A549 (cell line): Measurements from ENCODE around the gene POLH. TPM values are rescaled to one million over a fixed set of nuclear protein-coding genes. Genes with fewer than 3 reads are reported as not detected.
"Not testable (repeated sequence)": the region's sequence is repeated elsewhere in the genome, so short reads cannot be mapped to it uniquely, and the experiment has no call there.

ENCODE experiments used
- ATAC-seq, 2 experiments: fragments of 200-7000 bp in 1 of 2; fragments of >200 bp in 1 of 2; cut with Nextera tagmentation in 1 of 2; cut with Tn5 transposase in 1 of 2; 3 replicates each; pipeline versions ENCODE4 v1.8.0 to v1.9.1; 2018 to 2020; ENCODE audit warnings: mild to moderate bottlenecking in 1 of 2, moderate library complexity in 1 of 2
- CTCF ChIA-PET: fragments of 300-600 bp; sonication (Branson Sonifier 250); formaldehyde crosslinking; extraction: SDS; loops from one replicate; lab custom pipeline; 2021; ENCODE audit warnings: antibody characterized with exemption, inconsistent platforms; lab: Yijun Ruan, JAX
- POLR2A ChIA-PET: fragments of 350-600 bp; formaldehyde crosslinking; extraction: SDS; loops from one replicate; lab custom pipeline; 2021; ENCODE audit warnings: antibody characterized with exemption, inconsistent platforms; lab: Yijun Ruan, JAX
- DNase-seq, 2 experiments: peaks; one replicate each; pipeline versions ENCODE4 v3.0.0 to v3.0.0-alpha.2; 2011 to 2016; ENCODE audit warnings: low read depth in 1 of 2, low spot score in 1 of 2
- FAIRE-seq: peaks from 2 replicates; lab custom pipeline; 2011; peaks lifted over from hg19 to GRCh38; lab: Jason Lieb, UNC
- H3K27ac ChIP-seq, 2 experiments: fragments of >200 bp; sonication (Bioruptor Twin); formaldehyde crosslinking; 3 replicates each; pipeline ENCODE4 v1.5.1; 2016 to 2017
- H3K4me1 ChIP-seq: fragments of >200 bp; sonication (Bioruptor Twin); formaldehyde crosslinking; 3 replicates; pipeline ENCODE4 v1.6.1; 2016
- H3K4me2 ChIP-seq: fragments of >200 bp; sonication (Bioruptor Twin); formaldehyde crosslinking; 3 replicates; pipeline ENCODE4 v1.6.1; 2016
- H3K4me3 ChIP-seq: fragments of >200 bp; sonication (Bioruptor Twin); formaldehyde crosslinking; 3 replicates; pipeline ENCODE4 v1.5.1; 2016
- H3K9me3 ChIP-seq: fragments of >200 bp; sonication (Bioruptor Twin); formaldehyde crosslinking; 3 replicates; pipeline ENCODE4 v1.6.1; 2016
- BHLHE40 ChIP-seq: IDR thresholded peaks from 2 replicates; pipeline ENCODE4 v1.6.1; 2012; ENCODE audit warnings: low read depth, low read length, inconsistent platforms
- CEBPB ChIP-seq, 2 experiments: fragments of >200 bp in 1 of 2; sonication (Bioruptor Twin) in 1 of 2; formaldehyde crosslinking in 1 of 2; IDR thresholded peaks; 2 replicates each; pipeline ENCODE4 v1.6.1; 2012 to 2016
- EP300 ChIP-seq, 2 experiments: fragments of >200 bp; sonication (Bioruptor Twin); formaldehyde crosslinking; IDR thresholded peaks; 2 replicates in 1 of 2; 3 replicates in 1 of 2; pipeline ENCODE4 v1.6.1; 2016 to 2017
- FOSL2 ChIP-seq, 2 experiments: fragments of 450-650 bp in 1 of 2; fragments of >200 bp in 1 of 2; sonication (Bioruptor Twin) in 1 of 2; formaldehyde crosslinking; IDR thresholded peaks; 2 replicates each; pipeline versions ENCODE4 v1.5.0 to v1.6.1; 2016 to 2020; ENCODE audit warnings: mild to moderate bottlenecking in 1 of 2, moderate library complexity in 1 of 2
- FOXS1 ChIP-seq: fragments of 250-450 bp; sonication (Bioruptor Pico); IDR thresholded peaks from 2 replicates; pipeline ENCODE4 v1.5.0; 2020; ENCODE audit warnings: mild to moderate bottlenecking, moderate library complexity
- GATA3 ChIP-seq: IDR thresholded peaks from 2 replicates; pipeline ENCODE4 v1.6.1; 2012; ENCODE audit warnings: borderline replicate concordance
- HOXA7 ChIP-seq: fragments of 250-450 bp; sonication (Bioruptor Pico); IDR thresholded peaks from 2 replicates; pipeline ENCODE4 v1.5.0; 2020; ENCODE audit warnings: mild to moderate bottlenecking, moderate library complexity
- HOXB13 ChIP-seq: fragments of 250-450 bp; sonication (Bioruptor Pico); IDR thresholded peaks from 2 replicates; pipeline ENCODE4 v1.5.0; 2020; ENCODE audit warnings: low read depth, mild to moderate bottlenecking, moderate library complexity
- JUN ChIP-seq, 2 experiments: fragments of >200 bp; sonication (Bioruptor Twin); formaldehyde crosslinking; IDR thresholded peaks; 2 replicates in 1 of 2; 3 replicates in 1 of 2; pipeline ENCODE4 v1.6.1; 2016 to 2017
- JUNB ChIP-seq: fragments of >200 bp; sonication (Bioruptor Twin); formaldehyde crosslinking; IDR thresholded peaks from 2 replicates; pipeline ENCODE4 v1.6.1; 2016
- MAFK ChIP-seq: fragments of 450-650 bp; IDR thresholded peaks from 2 replicates; pipeline ENCODE4 v1.6.1; 2014; ENCODE audit not compliant: partially characterized antibody
- MYC ChIP-seq: IDR thresholded peaks from 2 replicates; pipeline ENCODE4 v1.6.1; 2012; ENCODE audit warnings: mild to moderate bottlenecking, inconsistent platforms, low read length, improper control_type of control experiment, borderline replicate concordance
- NR3C1 ChIP-seq: fragments of >200 bp; sonication (Bioruptor Twin); formaldehyde crosslinking; IDR thresholded peaks from 3 replicates; pipeline ENCODE4 v1.6.1; 2017
- PHF8 ChIP-seq: fragments of 200-600 bp; sonication (generic); IDR thresholded peaks from 2 replicates; pipeline ENCODE4 v1.6.1; 2016; ENCODE audit warnings: low read depth, mild to moderate bottlenecking, antibody characterized with exemption, moderate library complexity, borderline replicate concordance
- POLR2A ChIP-seq: IDR thresholded peaks from 2 replicates; pipeline ENCODE4 v1.6.1; 2012; ENCODE audit warnings: mild to moderate bottlenecking, low read length
- RARB ChIP-seq: fragments of 250-450 bp; sonication (Bioruptor Pico); IDR thresholded peaks from 2 replicates; pipeline ENCODE4 v1.8.0; 2021; ENCODE audit warnings: mild to moderate bottlenecking, moderate library complexity
- RNF2 ChIP-seq: fragments of 200-600 bp; sonication (generic); IDR thresholded peaks from 2 replicates; pipeline ENCODE4 v1.6.1; 2016; ENCODE audit warnings: low read depth, mild to moderate bottlenecking, antibody characterized with exemption, moderate library complexity, borderline replicate concordance
- TFCP2L1 ChIP-seq: fragments of 250-450 bp; sonication (Bioruptor Pico); IDR thresholded peaks from 2 replicates; pipeline ENCODE4 v1.5.0; 2021; ENCODE audit warnings: mild to moderate bottlenecking
- TP53 ChIP-seq: fragments of 250-450 bp; sonication (Bioruptor Pico); IDR thresholded peaks from 2 replicates; pipeline ENCODE4 v1.5.0; 2021; ENCODE audit warnings: mild to moderate bottlenecking, moderate library complexity
- ZC3H11A ChIP-seq: fragments of 450-650 bp; IDR thresholded peaks from 2 replicates; pipeline ENCODE4 v1.6.1; 2014; ENCODE audit warnings: antibody characterized with exemption, mild to moderate bottlenecking
- WGBS: methylation state at CpG from one replicate; pipeline ENCODE4 v1.1.6; 2017; ENCODE audit errors: missing lambda C conversion rate; 5-methylcytosine and 5-hydroxymethylcytosine counted together
- polyA plus RNA-seq, 4 experiments: library from polyadenylated mRNA; depleted of rRNA in 3 of 4; stranded (reverse); fragments of >200 nt; fragmentation: RNase III in 1 of 4; extraction: RNeasy Plus Mini Kit Qiagen cat#74134 plus additional on column Dnase treatment in 1 of 4; gene quantifications; 2 replicates in 3 of 4; 3 replicates in 1 of 4; pipeline ENCODE4 v1.2.3, GENCODE V29; 2011 to 2017
- TF ChIP-seq, protein P1 (sequence below): IDR thresholded peaks from 2 replicates; pipeline ENCODE4 v1.6.1; 2012
- TF ChIP-seq, protein P2 (sequence below): IDR thresholded peaks from 2 replicates; pipeline ENCODE4 v1.6.1; 2012
- TF ChIP-seq, protein P3 (sequence below): IDR thresholded peaks from 2 replicates; pipeline ENCODE4 v1.6.1; 2012; ENCODE audit warnings: low read depth, borderline replicate concordance
- TF ChIP-seq, protein P4 (sequence below): fragments of >200 bp; sonication (Bioruptor Twin); formaldehyde crosslinking; IDR thresholded peaks from 3 replicates; pipeline ENCODE4 v1.6.1; 2016
- TF ChIP-seq, protein P5 (sequence below): fragments of >200 bp; sonication (Bioruptor Twin); formaldehyde crosslinking; IDR thresholded peaks from 3 replicates; pipeline ENCODE4 v1.5.1; 2016

POLH gene
- polyA plus RNA-seq, 2 of the 4 experiments (the other 2 are of a cell fraction), result 7.0 to 14.4 TPM

DNA sequence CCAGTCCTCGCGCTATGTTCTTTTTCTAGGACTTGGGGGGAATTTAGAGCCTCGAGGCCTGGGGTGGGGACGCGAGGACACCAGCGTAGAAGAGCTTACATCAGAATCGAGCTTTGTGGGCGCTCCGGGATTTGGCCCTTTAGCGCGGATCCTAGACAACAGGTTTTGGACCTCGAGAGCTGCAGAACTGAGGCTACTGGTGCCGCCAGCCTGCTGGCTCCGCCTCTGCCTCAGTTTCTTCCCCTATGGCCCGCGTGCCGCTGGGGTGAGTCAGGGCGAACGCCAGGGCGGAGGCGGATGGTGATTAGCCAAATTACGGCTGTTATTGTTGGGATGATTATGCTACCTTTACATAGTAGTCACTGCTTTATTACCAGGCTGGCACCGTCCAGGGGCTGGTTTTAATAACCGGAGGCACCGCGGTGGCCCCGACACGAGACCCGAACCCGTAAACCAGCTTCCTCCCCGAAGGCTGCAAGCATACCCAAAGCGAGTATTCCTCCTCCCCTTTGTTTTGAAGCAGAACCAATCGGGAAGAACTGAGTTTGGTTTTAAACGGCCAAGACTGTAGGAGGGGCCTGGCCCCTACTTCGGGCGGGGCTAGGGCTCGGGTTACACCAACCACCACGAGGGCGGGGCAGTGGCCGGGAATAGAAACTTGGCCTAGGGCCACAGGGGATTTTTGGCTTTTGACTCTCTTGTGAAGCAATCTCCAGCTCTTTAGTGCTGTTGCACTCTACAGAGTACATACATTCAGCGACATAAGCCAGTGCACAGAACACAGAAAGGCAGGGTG is 53.7 kb downstream of the POLH start:
- CTCF ChIA-PET, result interaction anchor here (0.7 to 1.3 kb wide), 2 partner anchors 10 to 21 kb away, joined by 3 to 4 read pairs; no protein-coding TSS in a partner anchor
- Histone ChIP-seq H3K9me3 (no peaks in the 10 kb centered on the region), H3K4me3 (peak overlapping the region; percentile 96), H3K27ac (peak overlapping the region; percentile 88 to 100), H3K4me2 (peak overlapping the region; percentile 89), H3K4me1 (peaks cover 26% of the 10 kb centered on the region)
- ATAC-seq (peak; percentile 82 to 92), DNase-seq (peak; percentile 95 to 97), FAIRE-seq (no peak)
- POLR2A ChIA-PET, result interaction anchor here (0.5 to 2.3 kb wide), 17 partner anchors 11 to 617 kb away, joined by 3 to 10 read pairs (median 4); partner anchors contain the start of genes HSP90AB1, LRRC73, POLH and RSPH9
- 2% methylated on average over 36 of the region's 41 CpGs for WGBS
- TF ChIP-seq TFCP2L1 (CRISPR knock-in tag) (0 out of 2 replicates have a peak, but pooled peaks have one; percentile 60), CEBPB (IDR thresholded peaks at IDR 0.05) (peak; percentile 22 to 79; a peak in 3 of 4 replicates), PHF8 (peak; percentile 63; the same call in 1 of the 2 replicates), HOXA7 (CRISPR knock-in tag) (no peak), NR3C1 (no peak), FOSL2 (IDR thresholded peaks at IDR 0.05) (no peak), FOSL2 (CRISPR knock-in tag; IDR thresholded peaks at IDR 0.05) (peak; percentile 47), JUN (IDR thresholded peaks at IDR 0.05) (peak in 1 of 2 experiments; percentile 24; a peak in 2 of 5 replicates), RNF2 (no peak), EP300 (IDR thresholded peaks at IDR 0.05) (no peak), ZC3H11A (no peak), HOXB13 (CRISPR knock-in tag) (peak; percentile 71; the same call in 1 of the 2 replicates), RARB (CRISPR knock-in tag) (no peak), MAFK (no peak), GATA3 (no peak), MYC (no peak; the same call in 1 of the 2 replicates), TP53 (CRISPR knock-in tag) (peak; percentile 73; the same call in 1 of the 2 replicates)
- TF ChIP-seq, protein P1, sequence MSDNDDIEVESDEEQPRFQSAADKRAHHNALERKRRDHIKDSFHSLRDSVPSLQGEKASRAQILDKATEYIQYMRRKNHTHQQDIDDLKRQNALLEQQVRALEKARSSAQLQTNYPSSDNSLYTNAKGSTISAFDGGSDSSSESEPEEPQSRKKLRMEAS, result peak; percentile 20; the same call in 1 of the 2 replicates
- TF ChIP-seq, protein P2, sequence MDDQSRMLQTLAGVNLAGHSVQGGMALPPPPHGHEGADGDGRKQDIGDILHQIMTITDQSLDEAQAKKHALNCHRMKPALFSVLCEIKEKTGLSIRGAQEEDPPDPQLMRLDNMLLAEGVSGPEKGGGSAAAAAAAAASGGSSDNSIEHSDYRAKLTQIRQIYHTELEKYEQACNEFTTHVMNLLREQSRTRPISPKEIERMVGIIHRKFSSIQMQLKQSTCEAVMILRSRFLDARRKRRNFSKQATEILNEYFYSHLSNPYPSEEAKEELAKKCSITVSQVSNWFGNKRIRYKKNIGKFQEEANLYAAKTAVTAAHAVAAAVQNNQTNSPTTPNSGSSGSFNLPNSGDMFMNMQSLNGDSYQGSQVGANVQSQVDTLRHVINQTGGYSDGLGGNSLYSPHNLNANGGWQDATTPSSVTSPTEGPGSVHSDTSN, result no peak
- TF ChIP-seq, protein P3, sequence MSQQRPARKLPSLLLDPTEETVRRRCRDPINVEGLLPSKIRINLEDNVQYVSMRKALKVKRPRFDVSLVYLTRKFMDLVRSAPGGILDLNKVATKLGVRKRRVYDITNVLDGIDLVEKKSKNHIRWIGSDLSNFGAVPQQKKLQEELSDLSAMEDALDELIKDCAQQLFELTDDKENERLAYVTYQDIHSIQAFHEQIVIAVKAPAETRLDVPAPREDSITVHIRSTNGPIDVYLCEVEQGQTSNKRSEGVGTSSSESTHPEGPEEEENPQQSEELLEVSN, result peak; percentile 85; the same call in 1 of the 2 replicates
- TF ChIP-seq, protein P4, sequence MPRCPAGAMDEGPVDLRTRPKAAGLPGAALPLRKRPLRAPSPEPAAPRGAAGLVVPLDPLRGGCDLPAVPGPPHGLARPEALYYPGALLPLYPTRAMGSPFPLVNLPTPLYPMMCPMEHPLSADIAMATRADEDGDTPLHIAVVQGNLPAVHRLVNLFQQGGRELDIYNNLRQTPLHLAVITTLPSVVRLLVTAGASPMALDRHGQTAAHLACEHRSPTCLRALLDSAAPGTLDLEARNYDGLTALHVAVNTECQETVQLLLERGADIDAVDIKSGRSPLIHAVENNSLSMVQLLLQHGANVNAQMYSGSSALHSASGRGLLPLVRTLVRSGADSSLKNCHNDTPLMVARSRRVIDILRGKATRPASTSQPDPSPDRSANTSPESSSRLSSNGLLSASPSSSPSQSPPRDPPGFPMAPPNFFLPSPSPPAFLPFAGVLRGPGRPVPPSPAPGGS, result 0 out of 3 replicates have a peak, but pooled peaks have one; percentile 35

DNA sequence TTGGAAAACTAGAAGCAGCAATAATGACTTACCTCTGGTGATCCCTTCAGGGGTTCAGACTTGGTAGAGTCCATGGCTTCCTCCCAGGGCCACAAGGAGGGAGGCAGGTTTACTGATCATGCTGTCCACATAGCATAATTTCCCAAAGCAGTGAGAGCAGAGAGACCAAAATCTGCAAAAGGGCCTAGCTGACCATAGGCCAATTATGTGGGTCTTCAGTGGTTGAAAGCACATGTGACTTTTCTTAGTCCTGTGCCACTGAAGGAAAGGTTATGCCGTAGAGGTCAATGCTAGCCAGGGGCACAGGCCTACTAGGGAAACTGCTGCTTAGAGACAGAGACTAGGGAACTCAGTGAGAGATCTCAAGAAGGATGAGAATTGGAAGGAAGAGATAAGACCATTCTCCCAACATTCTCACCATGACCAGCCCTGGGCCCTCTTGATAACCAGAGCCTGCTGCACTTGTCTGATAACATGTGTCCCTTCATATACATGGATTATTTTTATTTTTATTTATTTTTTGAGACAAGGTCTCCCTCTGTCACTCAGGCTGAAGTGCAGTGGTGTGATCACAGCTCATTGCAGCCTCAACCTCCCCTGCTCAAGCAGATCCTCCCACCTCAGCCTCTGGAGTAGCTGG is 55.1 kb downstream of the POLH start:
- TF ChIP-seq TFCP2L1 (CRISPR knock-in tag), result no peak
- no peak for TF ChIP-seq FOXS1 (CRISPR knock-in tag)
- TF ChIP-seq POLR2A, result no peak
- TF ChIP-seq JUNB, result no peak
- TF ChIP-seq BHLHE40, result no peak
- TF ChIP-seq, protein P4, result no peak
- TF ChIP-seq MAFK, result no peak
- TF ChIP-seq, protein P5, sequence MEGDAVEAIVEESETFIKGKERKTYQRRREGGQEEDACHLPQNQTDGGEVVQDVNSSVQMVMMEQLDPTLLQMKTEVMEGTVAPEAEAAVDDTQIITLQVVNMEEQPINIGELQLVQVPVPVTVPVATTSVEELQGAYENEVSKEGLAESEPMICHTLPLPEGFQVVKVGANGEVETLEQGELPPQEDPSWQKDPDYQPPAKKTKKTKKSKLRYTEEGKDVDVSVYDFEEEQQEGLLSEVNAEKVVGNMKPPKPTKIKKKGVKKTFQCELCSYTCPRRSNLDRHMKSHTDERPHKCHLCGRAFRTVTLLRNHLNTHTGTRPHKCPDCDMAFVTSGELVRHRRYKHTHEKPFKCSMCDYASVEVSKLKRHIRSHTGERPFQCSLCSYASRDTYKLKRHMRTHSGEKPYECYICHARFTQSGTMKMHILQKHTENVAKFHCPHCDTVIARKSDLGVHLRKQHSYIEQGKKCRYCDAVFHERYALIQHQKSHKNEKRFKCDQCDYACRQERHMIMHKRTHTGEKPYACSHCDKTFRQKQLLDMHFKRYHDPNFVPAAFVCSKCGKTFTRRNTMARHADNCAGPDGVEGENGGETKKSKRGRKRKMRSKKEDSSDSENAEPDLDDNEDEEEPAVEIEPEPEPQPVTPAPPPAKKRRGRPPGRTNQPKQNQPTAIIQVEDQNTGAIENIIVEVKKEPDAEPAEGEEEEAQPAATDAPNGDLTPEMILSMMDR, result no peak
- TF ChIP-seq, all 56 proteins: peak for 0
- DNase-seq (no peak), FAIRE-seq (no peak), ATAC-seq (no peak)
- Histone ChIP-seq H3K4me3 (no peak overlapping the region), H3K4me2 (peak overlapping the region; percentile 89), H3K27ac (peak overlapping the region; percentile 88 to 100; a peak in 5 of 6 replicates), H3K4me1 (peaks cover 32% of the 10 kb centered on the region), H3K9me3 (no peaks in the 10 kb centered on the region)
- WGBS, result 92% methylated on average over 1 of the region's 1 CpG
- POLR2A ChIA-PET, result interaction anchor here (2.3 kb wide), 1 partner anchor 14 kb away, joined by 10 read pairs; the partner anchor contains the start of gene RSPH9
- CTCF ChIA-PET, result no interaction called here

DNA sequence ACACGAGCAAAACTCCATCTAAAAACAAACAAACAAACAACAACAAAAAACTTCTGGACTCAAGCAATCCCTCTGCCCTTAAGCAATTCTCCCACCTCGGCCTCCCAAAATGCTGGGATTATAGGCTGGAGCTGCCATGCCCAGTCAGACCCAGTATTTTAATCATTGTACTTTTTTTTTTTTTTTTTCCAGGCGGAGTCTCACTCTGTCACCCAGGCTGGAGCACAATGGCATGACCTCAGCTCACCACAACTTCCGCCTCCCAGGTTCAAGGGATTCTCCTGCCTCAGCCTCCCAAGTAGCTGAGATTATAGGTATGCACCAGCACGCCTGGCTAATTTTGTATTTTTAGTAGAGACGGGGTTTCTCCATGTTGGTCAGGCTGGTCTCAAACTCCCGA is 57.0 kb downstream of the POLH start:
- H3K4me2 ChIP-seq, ATAC-seq, POLR2A ChIA-PET, H3K4me3 ChIP-seq, H3K27ac ChIP-seq, H3K9me3 ChIP-seq, DNase-seq, CTCF ChIA-PET, FAIRE-seq: not testable (repeated sequence)
- 93% methylated on average over 7 of the region's 7 CpGs for WGBS
- H3K4me1 ChIP-seq, result peaks cover 24% of the 10 kb centered on the region
